Neural progenitor cell (in vitro differentiated cells): ENCODE data around the gene PLEKHH2. TPM values are rescaled to one million over a fixed set of nuclear protein-coding genes. Genes with fewer than 3 reads are reported as not detected.

Experiments
- DNase-seq: peaks from one replicate; pipeline ENCODE4 v3.0.0-alpha.2; 2016; ENCODE audit warnings: low spot score
- H2AFZ ChIP-seq: fragments of 200-600 bp; sonication (generic); replicated peaks from 2 replicates; pipeline ENCODE4 v1.6.1; 2016; ENCODE audit warnings: antibody characterized with exemption
- H3F3A ChIP-seq: fragments of 200-600 bp; sonication (generic); 2 replicates; pipeline ENCODE4 v1.6.1; 2016; ENCODE audit warnings: antibody characterized with exemption, low read depth
- H3K27ac ChIP-seq: fragments of 200-600 bp; sonication (generic); 2 replicates; pipeline ENCODE4 v1.5.1; 2016; ENCODE audit warnings: mild to moderate bottlenecking
- H3K27me3 ChIP-seq: fragments of 200-600 bp; sonication (generic); 2 replicates; pipeline ENCODE4 v1.6.1; 2016; ENCODE audit warnings: mild to moderate bottlenecking, moderate library complexity
- H3K36me3 ChIP-seq: fragments of 200-600 bp; sonication (generic); 2 replicates; pipeline ENCODE4 v1.5.1; 2016
- H3K4me1 ChIP-seq: fragments of 200-600 bp; sonication (generic); 2 replicates; pipeline ENCODE4 v1.6.1; 2016; ENCODE audit warnings: mixed run types
- H3K4me2 ChIP-seq: fragments of 200-600 bp; sonication (generic); 2 replicates; pipeline ENCODE4 v1.6.1; 2016
- H3K4me3 ChIP-seq: fragments of 200-600 bp; sonication (generic); 2 replicates; pipeline ENCODE4 v1.5.1; 2016
- H3K79me2 ChIP-seq: fragments of 200-600 bp; sonication (generic); 2 replicates; pipeline ENCODE4 v1.6.1; 2016; ENCODE audit warnings: low read depth
- H3K9ac ChIP-seq: fragments of 200-600 bp; sonication (generic); 2 replicates; pipeline ENCODE4 v1.6.1; 2016
- H3K9me3 ChIP-seq: fragments of 200-600 bp; sonication (generic); 2 replicates; pipeline ENCODE4 v1.5.1; 2016; ENCODE audit warnings: low read depth
- H4K20me1 ChIP-seq: fragments of 200-600 bp; sonication (generic); 2 replicates; pipeline ENCODE4 v1.6.1; 2016; ENCODE audit warnings: low read depth
- H3K27ac Mint-ChIP-seq: 3 replicates; pipeline ENCODE4 v1.8.0; 2021; ENCODE audit warnings: mixed read lengths
- H3K27me3 Mint-ChIP-seq: 2 replicates; pipeline ENCODE4 v1.8.0; 2022; ENCODE audit warnings: low read depth, mild to moderate bottlenecking, inconsistent platforms, moderate library complexity, mixed read lengths; ENCODE audit not compliant: insufficient read depth
- H3K36me3 Mint-ChIP-seq: 3 replicates; pipeline ENCODE4 v1.8.0; 2021; ENCODE audit warnings: mixed read lengths
- H3K4me1 Mint-ChIP-seq: 3 replicates; pipeline ENCODE4 v1.8.0; 2021; ENCODE audit warnings: mixed read lengths
- H3K4me3 Mint-ChIP-seq: 3 replicates; pipeline ENCODE4 v1.8.0; 2021; ENCODE audit warnings: mild to moderate bottlenecking, moderate library complexity, mixed read lengths
- H3K9me3 Mint-ChIP-seq: 3 replicates; pipeline ENCODE4 v1.8.0; 2020; ENCODE audit warnings: mixed read lengths
- EZH2 ChIP-seq: fragments of 200-600 bp; sonication (generic); IDR thresholded peaks from 2 replicates; pipeline ENCODE4 v1.6.1; 2017; ENCODE audit warnings: antibody characterized with exemption, mild to moderate bottlenecking, moderate library complexity
- EZH2phosphoT487 ChIP-seq: fragments of 200-600 bp; sonication (generic); IDR thresholded peaks from 2 replicates; pipeline ENCODE4 v1.6.1; 2017; ENCODE audit warnings: antibody characterized with exemption
- total RNA-seq: library from RNA; depleted of rRNA; stranded (reverse); fragments of >200 nt; gene quantifications from 2 replicates; pipeline ENCODE4 v1.2.3, GENCODE V29; 2015; ENCODE audit warnings: low replicate concordance
- TF ChIP-seq, protein P1 (sequence below): fragments of 200-600 bp; sonication (generic); IDR thresholded peaks from 2 replicates; pipeline ENCODE4 v1.5.1; 2017; ENCODE audit warnings: antibody characterized with exemption, mild to moderate bottlenecking

The PLEKHH2 gene
- total RNA-seq, 1 donor from 2014 or later, result 11.2 TPM

DNA sequence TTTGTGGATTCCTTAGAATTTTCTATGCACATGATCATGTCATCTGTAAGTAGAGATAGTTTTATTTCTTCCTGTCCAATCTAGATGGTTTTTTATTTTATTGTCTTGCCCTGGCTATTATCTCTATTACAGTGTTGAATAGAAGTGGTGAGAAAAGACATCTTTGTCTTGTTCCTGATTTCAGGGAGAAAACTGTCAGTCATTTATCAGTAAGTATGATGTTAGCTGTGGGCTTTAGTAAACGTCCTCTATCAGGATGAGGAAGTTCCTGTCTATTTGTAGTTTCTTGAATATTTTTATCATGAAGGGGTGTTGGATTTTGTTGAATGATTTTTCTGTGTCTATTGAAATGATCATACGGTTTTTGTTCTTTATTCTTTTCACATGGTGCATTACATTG is 5.3 kb downstream of the PLEKHH2 start:
- no peaks in the 10 kb centered on the region for H3K36me3 ChIP-seq
- TF ChIP-seq EZH2phosphoT487 (no peak), EZH2 (no peak)
- TF ChIP-seq, protein P1, sequence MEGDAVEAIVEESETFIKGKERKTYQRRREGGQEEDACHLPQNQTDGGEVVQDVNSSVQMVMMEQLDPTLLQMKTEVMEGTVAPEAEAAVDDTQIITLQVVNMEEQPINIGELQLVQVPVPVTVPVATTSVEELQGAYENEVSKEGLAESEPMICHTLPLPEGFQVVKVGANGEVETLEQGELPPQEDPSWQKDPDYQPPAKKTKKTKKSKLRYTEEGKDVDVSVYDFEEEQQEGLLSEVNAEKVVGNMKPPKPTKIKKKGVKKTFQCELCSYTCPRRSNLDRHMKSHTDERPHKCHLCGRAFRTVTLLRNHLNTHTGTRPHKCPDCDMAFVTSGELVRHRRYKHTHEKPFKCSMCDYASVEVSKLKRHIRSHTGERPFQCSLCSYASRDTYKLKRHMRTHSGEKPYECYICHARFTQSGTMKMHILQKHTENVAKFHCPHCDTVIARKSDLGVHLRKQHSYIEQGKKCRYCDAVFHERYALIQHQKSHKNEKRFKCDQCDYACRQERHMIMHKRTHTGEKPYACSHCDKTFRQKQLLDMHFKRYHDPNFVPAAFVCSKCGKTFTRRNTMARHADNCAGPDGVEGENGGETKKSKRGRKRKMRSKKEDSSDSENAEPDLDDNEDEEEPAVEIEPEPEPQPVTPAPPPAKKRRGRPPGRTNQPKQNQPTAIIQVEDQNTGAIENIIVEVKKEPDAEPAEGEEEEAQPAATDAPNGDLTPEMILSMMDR, result no peak

DNA sequence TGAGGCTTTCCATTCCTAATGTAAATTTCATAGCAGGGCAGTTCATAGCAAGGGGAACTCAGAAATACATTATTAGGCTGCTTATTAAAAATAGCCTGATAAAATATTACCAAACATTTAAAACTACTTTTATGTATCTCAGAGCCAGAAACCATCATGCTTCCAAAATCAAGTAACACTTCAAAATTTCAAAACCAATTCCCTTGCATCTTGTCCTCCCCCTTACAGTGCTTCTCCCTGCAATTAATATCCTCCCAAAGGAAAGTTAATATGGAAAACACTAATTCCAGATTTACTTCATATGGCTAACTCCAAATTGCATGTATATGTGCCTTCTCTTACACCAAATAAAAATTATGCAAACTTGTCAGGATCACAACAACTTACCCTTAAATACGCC is 6.6 kb downstream of the PLEKHH2 start:
- Histone ChIP-seq H3K9me3 (peaks cover 5% of the 10 kb centered on the region), H3K79me2 (no peaks in the 10 kb centered on the region), H2AFZ (no peak overlapping the region), H3K4me1 (no peaks in the 10 kb centered on the region), H3K4me2 (no peak overlapping the region), H3K4me3 (no peak overlapping the region), H3K27ac (no peak overlapping the region), H3K9ac (no peak overlapping the region), H4K20me1 (no peaks in the 10 kb centered on the region), H3F3A (no peaks in the 10 kb centered on the region), H3K36me3 (no peaks in the 10 kb centered on the region), H3K27me3 (peaks cover 2% of the 10 kb centered on the region)
- DNase-seq, result no peak
- H3K36me3 Mint-ChIP-seq, result no peaks in the 10 kb centered on the region
- no peaks in the 10 kb centered on the region for H3K27me3 Mint-ChIP-seq
- H3K27ac Mint-ChIP-seq, result no peak overlapping the region
- no peaks in the 10 kb centered on the region for H3K4me1 Mint-ChIP-seq
- no peak for TF ChIP-seq EZH2phosphoT487
- no peak for TF ChIP-seq EZH2
- TF ChIP-seq, protein P1, result no peak
- H3K9me3 Mint-ChIP-seq, result peaks cover 7% of the 10 kb centered on the region
- H3K4me3 Mint-ChIP-seq, result no peak overlapping the region

More for the DNA sequence above, 5.3 kb downstream of the PLEKHH2 start:
- Mint-ChIP-seq H3K36me3 (no peaks in the 10 kb centered on the region), H3K4me3 (no peak overlapping the region), H3K27me3 (peaks cover 6% of the 10 kb centered on the region), H3K9me3 (peaks cover 7% of the 10 kb centered on the region), H3K27ac (no peak overlapping the region), H3K4me1 (peaks cover 5% of the 10 kb centered on the region)
- peaks cover 5% of the 10 kb centered on the region for H3K9me3 ChIP-seq
- H4K20me1 ChIP-seq, result no peaks in the 10 kb centered on the region
- H3K9ac ChIP-seq, result no peak overlapping the region
- no peaks in the 10 kb centered on the region for H3K79me2 ChIP-seq
- H3K27me3 ChIP-seq, result peaks cover 15% of the 10 kb centered on the region
- H3K27ac ChIP-seq, result no peak overlapping the region
- no peak overlapping the region for H2AFZ ChIP-seq
- H3K4me1 ChIP-seq, result no peaks in the 10 kb centered on the region
- H3K4me3 ChIP-seq, result no peak overlapping the region
- DNase-seq, result no peak
- H3F3A ChIP-seq, result no peaks in the 10 kb centered on the region
- no peak overlapping the region for H3K4me2 ChIP-seq

DNA sequence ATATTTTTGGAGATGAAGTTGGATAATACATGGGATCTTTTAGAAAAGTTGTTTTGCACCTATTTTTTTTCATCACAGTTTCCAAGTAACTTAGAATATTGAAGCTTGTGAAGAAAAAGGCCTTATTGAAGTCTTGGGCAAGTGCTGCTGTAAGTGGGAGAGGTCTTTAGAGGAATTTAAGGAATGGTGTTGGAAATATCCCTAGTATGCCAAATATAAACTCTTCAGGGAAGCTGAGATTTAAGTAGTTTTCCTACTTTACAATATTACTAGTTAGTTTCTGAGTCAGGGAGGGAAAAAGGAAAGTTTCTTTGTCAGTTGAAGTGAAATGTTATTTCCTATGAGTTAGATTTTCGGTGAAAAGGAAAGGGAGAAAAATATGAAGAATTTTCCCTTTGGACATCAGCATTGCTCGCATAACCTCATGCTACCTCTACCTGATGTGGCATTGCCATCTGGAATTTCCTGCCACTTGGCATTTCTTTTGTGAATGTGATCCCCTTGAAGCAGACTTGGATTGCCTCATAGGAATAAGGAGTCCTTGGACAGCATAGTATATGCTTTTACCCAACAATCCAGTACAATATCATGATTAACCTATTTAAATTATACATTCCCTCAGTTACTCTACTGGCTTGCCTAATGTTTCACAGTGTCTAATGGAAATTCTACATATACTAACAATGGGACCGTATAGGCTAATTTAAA is 12.1 kb downstream of the PLEKHH2 start:
- Histone ChIP-seq H3K4me1 (no peaks in the 10 kb centered on the region), H2AFZ (no peak overlapping the region), H3K27me3 (no peaks in the 10 kb centered on the region), H3K9ac (no peak overlapping the region), H3K36me3 (no peaks in the 10 kb centered on the region), H3K4me2 (no peak overlapping the region), H3K4me3 (no peak overlapping the region), H3K9me3 (no peaks in the 10 kb centered on the region), H3K79me2 (no peaks in the 10 kb centered on the region), H3K27ac (no peak overlapping the region), H4K20me1 (no peaks in the 10 kb centered on the region), H3F3A (no peaks in the 10 kb centered on the region)
- H3K36me3 Mint-ChIP-seq, result no peaks in the 10 kb centered on the region
- H3K4me1 Mint-ChIP-seq, result no peaks in the 10 kb centered on the region
- H3K27ac Mint-ChIP-seq, result no peak overlapping the region
- DNase-seq, result no peak
- H3K27me3 Mint-ChIP-seq, result peaks cover 2% of the 10 kb centered on the region
- H3K9me3 Mint-ChIP-seq, result no peaks in the 10 kb centered on the region
- no peak overlapping the region for H3K4me3 Mint-ChIP-seq
- TF ChIP-seq, protein P1, result no peak
- no peak for TF ChIP-seq EZH2phosphoT487
- no peak for TF ChIP-seq EZH2
